Coronary artery (tissue), 2 donors: ENCODE measurements around the gene ATAD3A.
"Not testable (repeated sequence)": the region's sequence is repeated elsewhere in the genome, so short reads cannot be mapped to it uniquely, and the experiment has no call there.

Source experiments
- DNase-seq: peaks from one replicate; pipeline ENCODE4 v3.0.0-alpha.2; 2017; ENCODE audit warnings: low spot score
- H3K27ac ChIP-seq, 2 donors: fragments of 200-600 bp; sonication (generic); one replicate each; pipeline ENCODE4 v1.5.1; 2016 to 2019
- H3K4me3 ChIP-seq: fragments of 200-600 bp; sonication (generic); 2 replicates; pipeline ENCODE4 v1.5.1; 2016; ENCODE audit warnings: mild to moderate bottlenecking, moderate library complexity
- CTCF ChIP-seq: fragments of 200-600 bp; sonication (generic); IDR thresholded peaks from one replicate; pipeline ENCODE4 v1.5.1; 2019; ENCODE audit warnings: antibody characterized with exemption

ATAD3A gene

DNA sequence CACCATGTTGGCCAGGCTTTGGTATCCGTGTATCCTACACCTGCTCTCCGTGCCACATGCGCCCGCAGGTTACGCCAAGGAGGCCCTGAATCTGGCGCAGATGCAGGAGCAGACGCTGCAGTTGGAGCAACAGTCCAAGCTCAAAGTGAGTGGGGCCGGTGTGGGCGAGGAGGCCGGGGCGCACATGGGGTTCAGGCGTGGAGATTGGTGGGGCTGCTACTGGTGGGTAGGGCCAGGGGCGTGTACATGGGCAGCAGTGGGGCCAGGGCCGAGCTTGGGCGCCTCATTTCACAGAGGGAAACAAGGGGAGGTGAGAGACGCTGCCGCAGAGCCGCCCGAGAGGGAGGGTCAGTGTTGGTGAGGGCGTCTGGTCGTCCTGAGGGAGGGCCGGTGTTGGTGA, 34.8 kb upstream of the ATAD3A start:
- no peak overlapping the region for H3K27ac ChIP-seq
- no peak for DNase-seq
- no peak for TF ChIP-seq CTCF

GRCh38 chr1:1479547-1480487, 32.1 kb upstream of the ATAD3A start:
- Histone ChIP-seq H3K4me3 (no peak overlapping the region), H3K27ac (no peak overlapping the region)
- no peak for DNase-seq
- TF ChIP-seq CTCF = no peak

More for the DNA sequence above, 34.8 kb upstream of the ATAD3A start:
- H3K4me3 ChIP-seq = no peak overlapping the region

GRCh38 chr1:1480488-1480867, 31.5 kb upstream of the ATAD3A start:
- DNase-seq, H3K27ac ChIP-seq, H3K4me3 ChIP-seq: not testable (repeated sequence)

DNA sequence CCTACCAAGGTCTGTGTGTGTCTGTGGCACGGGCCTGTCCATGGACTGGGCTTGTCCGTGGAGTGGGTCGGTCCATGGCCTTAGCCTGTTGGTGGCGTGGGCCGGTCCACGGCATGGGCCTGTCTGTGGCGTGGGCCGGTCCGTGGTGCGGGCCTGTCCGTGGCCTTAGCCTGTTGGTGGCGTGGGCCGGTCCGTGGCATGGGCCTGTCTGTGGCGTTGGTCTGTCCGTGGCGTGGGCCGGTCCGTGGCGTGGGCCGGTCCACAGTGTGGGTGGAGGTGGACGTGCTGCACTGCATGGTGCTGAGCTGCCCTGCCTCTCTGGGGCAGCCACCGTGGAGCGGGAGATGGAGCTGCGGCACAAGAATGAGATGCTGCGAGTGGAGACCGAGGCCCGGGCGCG, 30.2 kb upstream of the ATAD3A start:
- H3K4me3 ChIP-seq, DNase-seq, H3K27ac ChIP-seq: not testable (repeated sequence)

DNA sequence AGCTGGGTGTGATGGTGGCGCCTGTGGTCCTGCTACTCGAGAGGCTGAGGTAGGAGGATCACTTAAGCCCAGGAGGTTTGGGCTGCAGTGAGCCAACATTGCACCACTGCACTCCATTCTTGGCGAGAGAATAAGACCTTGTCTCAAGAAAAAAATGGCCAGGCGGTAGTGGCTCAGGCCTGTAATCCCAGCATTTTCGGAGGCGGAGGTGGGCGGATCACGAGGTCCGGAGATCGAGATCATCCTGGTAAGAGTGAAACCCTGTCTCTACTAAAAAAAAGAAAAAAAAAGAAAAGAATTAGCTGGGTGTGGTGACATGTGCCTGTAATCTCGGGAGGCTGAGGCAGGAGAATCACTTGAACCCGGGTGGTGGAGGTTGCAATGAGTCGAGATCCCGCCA, 29.1 kb upstream of the ATAD3A start:
- DNase-seq = no peak
- Histone ChIP-seq H3K27ac (no peak overlapping the region), H3K4me3 (no peak overlapping the region)
- TF ChIP-seq CTCF = no peak

DNA sequence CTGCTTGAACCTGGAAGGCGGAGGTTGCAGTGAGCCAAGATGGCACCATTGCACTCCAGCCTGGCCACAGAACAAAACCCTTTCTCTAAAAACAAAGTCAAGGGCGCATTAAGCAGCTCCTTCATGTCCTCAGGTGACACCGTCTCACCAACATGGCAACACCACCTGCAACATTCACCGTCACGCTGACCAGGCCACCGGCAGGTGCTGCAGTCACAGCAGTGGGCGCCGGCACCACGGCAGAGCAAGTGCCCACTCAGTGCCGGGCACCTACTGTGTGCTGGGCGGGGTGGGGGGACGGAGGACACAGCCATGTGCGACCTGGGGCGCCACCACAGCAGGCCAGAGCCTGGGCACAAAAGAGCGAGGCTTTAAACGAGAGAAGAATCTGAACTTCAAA, 28.2 kb upstream of the ATAD3A start:
- no peak overlapping the region for H3K4me3 ChIP-seq
- DNase-seq = no peak
- H3K27ac ChIP-seq = no peak overlapping the region
- TF ChIP-seq CTCF = no peak

DNA sequence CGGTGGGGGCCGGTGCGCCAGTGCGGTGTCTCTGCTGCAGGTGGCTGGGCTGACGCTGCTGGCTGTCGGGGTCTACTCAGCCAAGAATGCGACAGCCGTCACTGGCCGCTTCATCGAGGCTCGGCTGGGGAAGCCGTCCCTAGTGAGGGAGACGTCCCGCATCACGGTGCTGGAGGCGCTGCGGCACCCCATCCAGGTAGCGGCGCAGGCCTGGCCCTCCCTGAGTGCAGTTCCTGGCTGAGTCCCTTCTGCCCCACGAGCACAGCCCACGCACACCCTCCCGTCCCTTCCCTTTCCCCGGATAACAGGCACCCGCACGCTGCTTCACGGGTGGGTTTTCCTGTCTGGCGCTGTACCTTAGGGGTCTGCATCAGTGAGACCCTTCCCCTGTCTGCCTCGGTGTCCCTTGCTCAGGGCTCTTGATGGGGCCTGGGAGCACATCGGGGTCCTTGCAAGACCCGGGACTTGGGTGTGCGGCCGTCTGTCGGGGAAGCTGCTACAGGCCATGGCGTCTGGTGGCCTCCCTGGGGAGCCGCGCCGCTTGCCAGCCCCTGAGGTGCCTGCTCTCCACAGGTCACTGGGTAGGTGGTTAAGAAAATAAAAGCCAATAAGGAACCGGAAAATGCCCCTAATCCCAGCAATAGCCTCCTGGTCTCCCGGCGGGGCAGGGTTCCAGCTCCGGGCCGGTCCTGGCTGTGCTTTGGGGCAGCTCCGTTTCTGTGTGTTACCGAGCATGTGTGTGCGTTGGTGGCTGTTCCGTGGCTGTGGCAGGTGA, 26.8 kb upstream of the ATAD3A start:
- not testable (repeated sequence) for H3K4me3 ChIP-seq, DNase-seq, H3K27ac ChIP-seq

GRCh38 chr1:1485755-1486317, 26.1 kb upstream of the ATAD3A start:
- not testable (repeated sequence) for DNase-seq, H3K27ac ChIP-seq, H3K4me3 ChIP-seq

- no peak for TF ChIP-seq CTCF
- DNase-seq = no peak
- no peak overlapping the region for H3K4me3 ChIP-seq
- no peak overlapping the region for H3K27ac ChIP-seq
Measured at GRCh38 chr1:1487701-1488100, 24.3 kb upstream of the ATAD3A start.
